Dendritic cell treated with granulocyte-macrophage colony-stimulating factor and Interleukin-4, amounts not matched to agents 40 ng/mL and 50 ng/mL, for 4 days (primary cell): ENCODE results near the gene NUMA1.

Experiments
- H3K27ac Mint-ChIP-seq: one replicate; pipeline ENCODE4 v1.8.0; 2022; ENCODE audit warnings: mild to moderate bottlenecking, mixed read lengths
- H3K27me3 Mint-ChIP-seq: one replicate; pipeline ENCODE4 v1.8.0; 2022; ENCODE audit warnings: mild to moderate bottlenecking, mixed read lengths
- H3K36me3 Mint-ChIP-seq: one replicate; pipeline ENCODE4 v1.8.0; 2022; ENCODE audit warnings: low read depth, mixed read lengths
- H3K4me1 Mint-ChIP-seq: one replicate; pipeline ENCODE4 v1.8.0; 2022; ENCODE audit warnings: low read depth, mixed read lengths
- H3K4me3 Mint-ChIP-seq: one replicate; pipeline ENCODE4 v1.8.0; 2022; ENCODE audit warnings: mild to moderate bottlenecking, moderate library complexity, mixed read lengths
- H3K9me3 Mint-ChIP-seq: one replicate; pipeline ENCODE4 v1.8.0; 2022; ENCODE audit warnings: mixed read lengths
- intact Hi-C: fragments of 100-400 bp; cut with micrococcal nuclease; formaldehyde crosslinking; loops from one replicate; pipeline ENCODE4 v1.15.0; 2022

The NUMA1 gene

DNA sequence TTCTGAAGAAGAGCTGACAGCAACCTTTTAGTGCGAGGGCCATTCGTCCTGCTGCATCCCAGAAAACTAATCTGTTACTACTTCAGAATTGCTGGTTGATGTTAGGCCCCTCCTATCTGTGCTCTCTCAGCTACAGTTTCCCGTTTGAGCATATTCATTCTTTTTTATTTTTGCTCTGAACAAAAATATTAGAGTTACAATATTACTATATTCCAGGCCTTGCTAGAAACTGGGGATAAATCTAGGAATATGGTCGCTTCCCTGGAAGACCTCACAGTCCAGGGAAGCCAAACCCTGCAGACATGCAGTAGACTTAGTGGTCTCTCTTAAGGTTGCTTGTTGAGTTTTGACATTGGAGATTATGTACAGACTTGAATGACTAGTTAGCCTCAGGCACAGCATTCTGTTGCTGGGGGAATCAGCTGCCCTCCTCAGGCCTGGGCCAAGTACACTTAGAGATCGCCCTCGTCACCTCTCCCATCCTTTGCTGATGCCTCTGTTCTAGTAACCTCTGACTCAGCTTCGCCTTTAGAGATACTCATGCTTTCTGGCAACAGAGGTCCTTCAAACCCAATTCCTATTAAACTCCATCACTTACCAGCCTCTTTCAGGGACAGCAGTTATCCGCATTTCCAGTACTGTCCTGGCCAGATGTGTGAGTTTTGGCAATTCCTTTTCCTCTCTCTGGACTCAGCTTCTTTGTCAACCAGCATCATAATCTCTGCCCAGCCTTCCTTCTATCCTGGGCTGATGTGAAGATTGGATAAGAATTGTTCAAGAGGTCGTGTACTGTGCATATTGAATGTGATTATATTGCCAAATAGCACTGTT is 32.9 kb upstream of the NUMA1 start:
- Mint-ChIP-seq H3K4me1 (peaks cover 39% of the 10 kb centered on the region), H3K36me3 (peaks cover 30% of the 10 kb centered on the region), H3K9me3 (no peaks in the 10 kb centered on the region), H3K4me3 (peak overlapping the region; percentile 93), H3K27ac (peak overlapping the region; percentile 100), H3K27me3 (no peaks in the 10 kb centered on the region)
- intact Hi-C loops, result loop anchor here (1.0 kb wide), 2 partner anchors 10 to 110 kb away; partner anchors contain the start of gene LAMTOR1

DNA sequence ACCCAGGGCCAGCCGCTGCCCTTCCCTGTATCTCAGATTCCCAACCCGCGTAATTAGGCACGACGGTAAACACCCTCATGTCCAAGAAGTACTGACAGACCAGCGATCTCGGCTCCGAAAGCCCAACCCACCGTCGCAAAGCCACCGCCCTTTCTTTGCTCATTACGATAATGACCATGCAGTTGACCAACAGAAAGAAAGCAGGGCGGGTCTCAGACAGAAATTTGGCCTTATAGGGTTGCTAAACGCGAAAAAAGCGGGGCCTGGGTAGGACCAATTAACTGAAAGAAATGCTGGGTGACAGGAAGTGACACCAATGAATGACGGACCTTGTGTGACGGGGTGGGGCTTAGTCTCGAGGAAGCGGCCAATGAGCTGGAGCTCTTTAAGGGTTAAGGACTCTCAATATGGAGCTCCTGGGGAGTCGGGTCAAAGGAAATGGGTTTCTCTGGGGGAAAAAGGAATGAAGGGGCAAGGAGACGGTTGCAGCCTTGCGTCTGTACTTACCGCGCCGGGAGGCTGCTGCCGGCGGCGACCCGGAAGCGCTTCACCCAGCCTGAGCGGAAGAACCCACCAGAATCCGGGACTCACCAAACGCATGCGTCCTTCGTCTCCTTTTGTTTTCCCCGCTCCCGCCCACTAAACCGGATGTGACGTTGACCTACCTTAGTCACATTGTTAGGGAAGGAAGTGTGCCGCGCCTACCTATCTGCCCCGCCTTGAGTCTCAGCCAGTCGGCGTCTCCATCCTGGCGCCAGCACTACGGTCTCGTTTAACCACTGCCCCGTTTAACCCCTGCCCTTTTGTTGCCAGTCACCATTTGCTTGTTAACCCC is 32.0 kb upstream of the NUMA1 start, which contains the start of gene ANAPC15:
TSS of gene ANAPC15 (minus strand) at position 553 of the 835 bp plus-strand sequence. CDS start 1,419 bp downstream, outside the sequence.
- Mint-ChIP-seq H3K4me1 (peaks cover 39% of the 10 kb centered on the region), H3K4me3 (peak within 1 kb of the TSS; percentile 93), H3K9me3 (no peaks in the 10 kb centered on the region), H3K27me3 (no peaks in the 10 kb centered on the region), H3K27ac (peak within 1 kb of the TSS; percentile 100), H3K36me3 (peaks cover 38% of the 10 kb centered on the region)
- intact Hi-C loops, result loop anchor here (1.0 kb wide), 2 partner anchors 9 to 111 kb away; partner anchors contain the start of gene LAMTOR1

DNA sequence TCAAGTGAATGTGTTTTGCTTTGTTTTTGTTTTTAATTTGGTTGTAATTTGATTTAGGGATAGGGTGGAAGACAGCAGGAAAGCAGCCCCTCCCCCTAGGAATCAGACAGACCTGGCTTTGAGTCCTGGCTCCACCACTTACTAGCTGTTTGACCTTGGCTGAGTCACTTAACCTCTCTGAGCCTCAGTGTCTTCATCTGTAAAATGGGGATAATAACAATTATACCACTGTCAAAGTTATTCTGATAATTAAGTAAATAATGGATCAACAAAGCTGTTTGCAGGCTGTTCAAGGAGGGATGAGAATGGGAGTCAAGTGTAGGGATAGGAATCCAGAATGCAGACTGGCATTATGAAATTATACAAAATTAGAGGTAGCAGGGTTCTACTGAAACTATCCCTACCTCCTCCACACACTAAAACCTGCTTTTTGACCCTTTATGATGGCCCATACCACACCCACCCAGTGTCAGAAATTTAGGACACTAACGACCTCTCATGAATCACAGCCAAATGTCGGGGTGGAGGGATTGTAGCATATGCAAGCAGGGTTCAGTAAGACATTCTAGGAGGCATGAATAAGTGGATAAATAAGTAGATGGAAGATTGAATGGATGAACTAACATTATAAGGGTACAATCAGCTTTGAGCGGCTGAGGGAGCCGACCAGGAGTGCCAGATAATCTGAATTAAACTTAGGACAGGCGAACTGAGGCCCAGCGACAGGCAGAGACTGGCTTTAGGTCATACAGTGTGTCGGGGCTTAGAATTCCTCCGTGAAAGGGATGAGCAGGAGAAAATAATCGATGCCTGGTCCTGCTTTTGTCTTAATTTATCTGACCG is 31.2 kb upstream of the NUMA1 start:
- H3K4me1 Mint-ChIP-seq, result peaks cover 34% of the 10 kb centered on the region
- H3K27ac Mint-ChIP-seq, result peak overlapping the region; percentile 100
- H3K36me3 Mint-ChIP-seq, result peaks cover 41% of the 10 kb centered on the region
- no peaks in the 10 kb centered on the region for H3K27me3 Mint-ChIP-seq
- no peaks in the 10 kb centered on the region for H3K9me3 Mint-ChIP-seq
- peak overlapping the region; percentile 93 for H3K4me3 Mint-ChIP-seq
- intact Hi-C loops, result loop anchor here (1.0 kb wide), 2 partner anchors 8 to 112 kb away; partner anchors contain the start of gene LAMTOR1

DNA sequence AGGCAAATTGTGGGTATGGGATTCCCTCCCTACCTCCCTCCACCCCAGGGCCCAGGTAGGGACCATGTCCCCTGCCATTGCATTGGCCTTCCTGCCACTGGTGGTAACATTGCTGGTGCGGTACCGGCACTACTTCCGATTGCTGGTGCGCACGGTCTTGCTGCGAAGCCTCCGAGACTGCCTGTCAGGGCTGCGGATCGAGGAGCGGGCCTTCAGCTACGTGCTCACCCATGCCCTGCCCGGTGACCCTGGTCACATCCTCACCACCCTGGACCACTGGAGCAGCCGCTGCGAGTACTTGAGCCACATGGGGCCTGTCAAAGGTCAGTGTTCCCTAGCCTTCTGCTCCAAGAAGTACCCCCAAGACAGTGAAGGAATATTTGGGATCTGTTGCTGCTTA is 25.5 kb upstream of the NUMA1 start, which contains the start of gene TOMT:
TSS of gene TOMT (plus strand) at position 37 of the 400 bp plus-strand sequence. CDS start at position 65, 28 bp downstream.
- Mint-ChIP-seq H3K4me1 (peaks cover 37% of the 10 kb centered on the region), H3K36me3 (peaks cover 83% of the 10 kb centered on the region), H3K27me3 (no peaks in the 10 kb centered on the region), H3K4me3 (no peak within 1 kb of the TSS), H3K27ac (peak within 1 kb of the TSS; percentile 92), H3K9me3 (peaks cover 5% of the 10 kb centered on the region)
- intact Hi-C loops, result no loop called here

DNA sequence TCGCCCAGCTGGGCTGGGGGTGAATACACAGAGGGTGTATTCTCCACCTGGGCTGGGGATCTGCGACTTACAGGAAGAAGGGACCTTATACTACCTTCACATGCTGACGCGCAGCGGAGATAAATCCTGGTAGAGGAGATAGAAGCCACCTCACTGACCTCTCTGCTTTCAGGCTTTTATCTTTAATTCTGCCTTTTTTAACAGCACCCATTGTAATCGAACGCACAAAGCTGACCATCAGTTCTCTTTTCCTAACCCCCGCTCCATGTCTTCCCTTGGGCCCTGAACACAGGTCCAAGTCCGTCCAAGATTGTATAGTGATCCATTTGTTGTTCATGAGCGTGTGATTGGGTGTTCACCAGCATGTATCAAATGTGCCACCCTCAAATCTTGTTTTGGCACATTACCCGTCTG is 23.4 kb upstream of the NUMA1 start:
- H3K27ac Mint-ChIP-seq, result peak overlapping the region; percentile 92
- H3K36me3 Mint-ChIP-seq, result peaks cover 86% of the 10 kb centered on the region
- H3K9me3 Mint-ChIP-seq, result peaks cover 5% of the 10 kb centered on the region
- H3K4me1 Mint-ChIP-seq, result peaks cover 51% of the 10 kb centered on the region
- H3K27me3 Mint-ChIP-seq, result no peaks in the 10 kb centered on the region
- intact Hi-C loops, result loop anchor here (1.0 to 5.0 kb wide), 3 partner anchors 9 to 119 kb away; partner anchors contain the start of genes ANAPC15 and INPPL1
- H3K4me3 Mint-ChIP-seq, result peak overlapping the region; percentile 96

DNA sequence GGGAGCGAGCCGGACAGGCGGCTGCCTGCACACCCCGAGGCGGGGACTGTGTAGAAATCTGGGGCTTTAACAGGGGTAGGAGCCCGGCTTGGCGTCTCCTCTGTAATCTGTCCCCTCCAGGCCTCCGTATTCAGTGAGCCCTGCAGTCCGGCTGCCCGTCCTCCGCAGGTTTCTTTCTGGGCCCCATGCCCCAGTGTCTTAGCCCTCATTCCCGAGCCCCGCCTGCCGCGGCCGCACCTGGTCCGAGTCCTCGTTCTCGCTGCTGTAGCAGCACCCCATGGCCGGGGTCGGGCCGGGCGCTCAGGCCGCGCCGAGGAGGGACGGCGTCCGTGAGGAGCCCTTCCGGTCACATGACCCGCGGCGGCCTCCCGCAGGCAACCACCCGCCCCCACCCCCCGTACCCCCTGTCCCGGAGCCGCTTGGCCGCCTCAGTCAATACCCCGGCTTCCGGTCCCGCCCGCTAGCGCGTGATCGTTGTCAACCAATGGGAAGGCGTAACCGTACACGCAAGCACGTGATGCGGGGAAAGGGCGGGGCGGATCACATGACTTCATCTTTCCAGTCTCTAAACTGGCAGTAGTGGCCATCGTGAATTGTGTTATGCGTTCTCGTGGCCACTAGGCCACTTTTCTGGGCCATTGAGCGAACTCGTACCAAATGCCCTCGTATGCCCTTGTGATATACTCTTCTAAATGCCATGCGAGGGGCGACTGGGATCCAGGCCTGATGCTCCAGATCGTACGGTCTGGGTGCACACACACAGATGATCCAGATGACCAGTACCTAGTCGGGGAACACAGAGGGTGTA is 22.8 kb upstream of the NUMA1 start, which contains the start of gene LAMTOR1:
TSS of gene LAMTOR1 (minus strand) at position 352 of the 808 bp plus-strand sequence. CDS start at position 279, 73 bp downstream.
- peaks cover 86% of the 10 kb centered on the region for H3K36me3 Mint-ChIP-seq
- peaks cover 5% of the 10 kb centered on the region for H3K9me3 Mint-ChIP-seq
- H3K27me3 Mint-ChIP-seq, result no peaks in the 10 kb centered on the region
- H3K4me1 Mint-ChIP-seq, result peaks cover 54% of the 10 kb centered on the region
- H3K4me3 Mint-ChIP-seq, result peak within 1 kb of the TSS; percentile 96
- peak within 1 kb of the TSS; percentile 92 for H3K27ac Mint-ChIP-seq
- intact Hi-C loops, result loop anchor here (1.0 to 5.0 kb wide), 3 partner anchors 9 to 119 kb away; partner anchors contain the start of genes ANAPC15 and INPPL1

DNA sequence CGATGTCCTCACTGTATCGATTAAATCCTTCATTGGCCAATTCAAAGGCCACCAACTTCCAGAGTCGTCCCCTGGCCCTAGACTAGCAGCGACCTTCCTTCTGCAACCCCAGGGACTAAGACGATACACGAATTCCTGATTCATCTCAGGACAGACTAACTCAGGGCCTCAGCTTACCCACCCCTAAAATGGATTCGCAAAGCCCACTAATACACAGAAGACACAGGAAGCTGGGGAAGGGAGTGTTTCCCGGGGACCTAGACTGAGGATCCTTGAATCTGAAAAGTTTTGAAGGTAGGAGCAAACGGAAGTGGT is 22.2 kb upstream of the NUMA1 start:
- H3K4me3 Mint-ChIP-seq, result peak overlapping the region; percentile 96
- no peaks in the 10 kb centered on the region for H3K27me3 Mint-ChIP-seq
- H3K27ac Mint-ChIP-seq, result peak overlapping the region; percentile 92
- peaks cover 5% of the 10 kb centered on the region for H3K9me3 Mint-ChIP-seq
- intact Hi-C loops, result loop anchor here (2.0 to 5.0 kb wide), 2 partner anchors 42 to 120 kb away; partner anchors contain the start of gene INPPL1
- peaks cover 86% of the 10 kb centered on the region for H3K36me3 Mint-ChIP-seq
- H3K4me1 Mint-ChIP-seq, result peaks cover 60% of the 10 kb centered on the region

DNA sequence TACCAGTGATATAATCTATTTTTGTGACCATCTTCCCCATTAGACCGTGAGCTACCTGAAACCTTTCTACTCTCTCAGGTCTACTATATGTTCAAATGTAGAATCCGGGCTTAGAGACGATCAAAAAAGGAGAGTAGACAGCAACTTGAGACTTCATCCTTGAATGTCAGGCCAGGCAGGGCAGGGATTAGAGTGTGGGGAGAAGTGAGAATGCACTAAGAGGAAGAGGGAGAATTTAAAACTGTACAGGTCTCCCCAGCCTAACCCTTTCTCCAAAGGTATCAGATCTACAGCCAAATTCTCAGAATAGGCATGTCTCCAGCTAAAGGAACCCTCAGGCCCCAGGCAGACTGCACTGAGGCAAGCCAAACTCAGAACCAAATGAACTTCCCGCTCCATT is 21.8 kb upstream of the NUMA1 start:
- intact Hi-C loops, result loop anchor here (2.0 to 5.0 kb wide), 2 partner anchors 43 to 120 kb away; partner anchors contain the start of gene INPPL1
- Mint-ChIP-seq H3K4me3 (peak overlapping the region; percentile 96), H3K4me1 (peaks cover 63% of the 10 kb centered on the region), H3K9me3 (peaks cover 5% of the 10 kb centered on the region), H3K36me3 (peaks cover 86% of the 10 kb centered on the region), H3K27ac (peak overlapping the region; percentile 92), H3K27me3 (no peaks in the 10 kb centered on the region)

DNA sequence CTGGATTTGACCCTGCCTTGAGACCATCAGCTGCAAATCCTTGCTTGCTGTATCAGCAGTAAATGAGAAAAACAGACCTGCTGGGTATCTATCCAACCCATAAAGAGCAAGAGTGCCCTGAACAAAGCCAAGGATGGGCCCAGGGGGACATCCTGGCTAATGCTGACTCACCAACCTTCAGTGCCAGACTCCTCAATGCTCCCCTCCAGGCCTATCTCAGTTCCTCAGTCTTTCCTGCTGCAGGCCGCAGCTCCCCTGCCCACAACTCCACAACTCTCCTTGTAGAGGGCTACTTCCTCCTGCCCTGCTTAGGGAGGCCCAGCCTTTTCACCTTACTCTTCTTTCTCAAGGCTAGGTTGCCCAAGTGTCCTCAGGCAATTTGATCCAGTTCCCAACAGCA is 20.1 kb upstream of the NUMA1 start:
- peaks cover 5% of the 10 kb centered on the region for H3K9me3 Mint-ChIP-seq
- peak overlapping the region; percentile 92 for H3K27ac Mint-ChIP-seq
- no peaks in the 10 kb centered on the region for H3K27me3 Mint-ChIP-seq
- H3K4me3 Mint-ChIP-seq, result peak overlapping the region; percentile 96
- H3K36me3 Mint-ChIP-seq, result peaks cover 94% of the 10 kb centered on the region
- peaks cover 63% of the 10 kb centered on the region for H3K4me1 Mint-ChIP-seq
- intact Hi-C loops, result loop anchor here (5.0 kb wide), 1 partner anchor 122 kb away; the partner anchor contains the start of gene INPPL1

DNA sequence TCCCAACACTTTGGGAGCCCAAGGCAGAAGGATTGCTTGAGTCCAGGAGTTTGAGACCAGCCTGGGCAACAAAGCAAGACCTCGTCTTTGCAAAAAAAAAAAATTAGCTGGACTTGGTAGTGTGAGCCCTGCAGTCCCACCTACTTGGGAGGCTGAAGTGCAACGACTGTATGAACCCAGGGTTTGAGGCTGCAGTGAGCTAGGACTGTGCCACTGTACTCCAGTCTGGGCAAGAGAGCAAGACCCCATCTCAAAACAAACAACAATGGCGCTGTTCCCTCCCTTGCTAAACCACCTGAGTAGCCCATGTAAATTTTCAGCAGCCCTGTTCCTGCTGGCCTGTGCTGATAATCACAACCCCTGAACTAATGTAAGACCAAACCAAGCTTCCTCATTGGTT is 19.7 kb upstream of the NUMA1 start:
- Mint-ChIP-seq H3K27ac (peak overlapping the region; percentile 92), H3K4me1 (peaks cover 63% of the 10 kb centered on the region), H3K4me3 (peak overlapping the region; percentile 96), H3K9me3 (peaks cover 5% of the 10 kb centered on the region), H3K27me3 (no peaks in the 10 kb centered on the region), H3K36me3 (peaks cover 94% of the 10 kb centered on the region)
- intact Hi-C loops, result loop anchor here (5.0 kb wide), 1 partner anchor 122 kb away; the partner anchor contains the start of gene INPPL1

DNA sequence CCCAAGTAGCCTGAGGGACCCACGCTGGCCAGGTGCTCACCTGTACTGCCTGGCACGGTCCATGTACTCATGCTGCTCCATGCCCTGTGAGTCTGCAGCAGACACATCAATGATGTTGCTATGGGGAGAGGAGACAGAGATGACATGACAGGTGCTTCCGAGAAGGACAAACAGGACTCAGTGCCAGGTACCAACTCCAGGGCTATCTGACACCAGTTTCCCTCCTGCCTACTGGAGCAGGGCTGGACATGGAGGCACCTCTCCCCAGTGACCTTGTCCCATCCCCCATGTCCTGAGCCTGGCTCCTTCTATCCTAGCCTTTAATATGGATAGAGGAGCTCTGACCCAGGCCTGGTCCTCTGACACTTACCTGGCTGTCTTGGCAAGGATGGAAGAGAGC is 18.4 kb upstream of the NUMA1 start:
- peaks cover 96% of the 10 kb centered on the region for H3K36me3 Mint-ChIP-seq
- peak overlapping the region; percentile 92 for H3K27ac Mint-ChIP-seq
- intact Hi-C loops, result no loop called here
- no peak overlapping the region for H3K4me3 Mint-ChIP-seq
- peaks cover 55% of the 10 kb centered on the region for H3K4me1 Mint-ChIP-seq
- no peaks in the 10 kb centered on the region for H3K9me3 Mint-ChIP-seq
- no peaks in the 10 kb centered on the region for H3K27me3 Mint-ChIP-seq

DNA sequence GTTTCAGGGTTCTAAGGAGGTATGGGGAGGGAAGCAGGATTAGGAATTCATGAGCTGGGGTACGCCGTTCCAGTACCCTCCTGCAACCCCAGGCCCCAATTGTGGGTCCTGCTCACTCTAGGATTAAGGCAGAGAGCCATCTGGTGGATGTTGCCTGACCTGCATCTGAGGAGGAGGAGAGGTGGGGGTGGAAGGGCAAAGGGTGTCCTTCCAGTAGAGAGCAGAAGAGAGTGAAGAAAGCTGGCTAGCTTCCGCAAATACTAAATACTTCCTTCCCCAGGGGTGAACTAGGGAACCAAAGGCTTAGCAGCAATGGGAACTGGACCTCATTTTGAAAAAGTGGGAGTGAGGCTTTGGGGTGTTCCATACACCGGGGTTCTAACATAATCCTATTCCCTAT is 10.9 kb upstream of the NUMA1 start:
- intact Hi-C loops, result loop anchor here (1.0 to 5.0 kb wide), 4 partner anchors 49 to 114 kb away; no protein-coding TSS in a partner anchor
- H3K9me3 Mint-ChIP-seq, result no peaks in the 10 kb centered on the region
- H3K27me3 Mint-ChIP-seq, result no peaks in the 10 kb centered on the region
- H3K4me1 Mint-ChIP-seq, result peaks cover 31% of the 10 kb centered on the region
- peaks cover 77% of the 10 kb centered on the region for H3K36me3 Mint-ChIP-seq
- H3K27ac Mint-ChIP-seq, result peak overlapping the region; percentile 79
- H3K4me3 Mint-ChIP-seq, result no peak overlapping the region
